GM12878 (cell line): ENCODE results near the gene FFAR1. TPM values are rescaled to one million over a fixed set of nuclear protein-coding genes. Genes with fewer than 3 reads are reported as not detected.

Source experiments
- BHLHE40 ChIP-seq, 2 experiments: fragments of 450-650 bp in 1 of 2; IDR thresholded peaks; 2 replicates each; pipeline ENCODE4 v1.6.1; 2011 to 2017; ENCODE audit warnings: low read depth in 2 of 2, borderline replicate concordance in 1 of 2, improper control_type of control experiment in 1 of 2, low read length in 1 of 2, mild to moderate bottlenecking in 1 of 2
- CREM ChIP-seq: IDR thresholded peaks from 2 replicates; pipeline ENCODE4 v1.6.1; 2014; ENCODE audit warnings: antibody characterized with exemption, low read depth
- EGR1 ChIP-seq, 2 experiments: IDR thresholded peaks; 1 replicate in 1 of 2; 2 replicates in 1 of 2; pipeline ENCODE4 v1.6.1; 2011 to 2012; ENCODE audit warnings: low read depth in 2 of 2, low read length in 2 of 2, borderline replicate concordance in 1 of 2, mild to moderate bottlenecking in 1 of 2, moderate library complexity in 1 of 2
- ETV6 ChIP-seq, 2 experiments: fragments of 450-650 bp in 1 of 2; IDR thresholded peaks in 1 of 2; conservative IDR thresholded peaks in 1 of 2; 2 replicates each; pipeline ENCODE4 v1.6.1; 2014; ENCODE audit warnings: antibody characterized with exemption in 1 of 2, borderline replicate concordance in 1 of 2, low read depth in 1 of 2, mild to moderate bottlenecking in 1 of 2, moderate library complexity in 1 of 2
- FOXK2 ChIP-seq: fragments of 450-650 bp; IDR thresholded peaks from 2 replicates; pipeline ENCODE4 v1.6.1; 2017; ENCODE audit warnings: mild to moderate bottlenecking, moderate library complexity
- IKZF1 ChIP-seq: fragments of 450-650 bp; conservative IDR thresholded peaks from 2 replicates; pipeline ENCODE4 v1.6.1; 2017; ENCODE audit warnings: antibody characterized with exemption, mild to moderate bottlenecking
- JUND ChIP-seq: IDR thresholded peaks from 2 replicates; pipeline ENCODE4 v1.6.1; 2012; ENCODE audit warnings: low read depth, mild to moderate bottlenecking, low read length, improper control_type of control experiment, moderate library complexity
- MTA2 ChIP-seq: fragments of 450-650 bp; IDR thresholded peaks from 2 replicates; pipeline ENCODE4 v1.6.1; 2016; ENCODE audit warnings: low read depth, mild to moderate bottlenecking, moderate library complexity
- NFYB ChIP-seq: IDR thresholded peaks from 2 replicates; pipeline ENCODE4 v1.6.1; 2011; ENCODE audit warnings: low read depth, mild to moderate bottlenecking, low read length, improper control_type of control experiment, moderate library complexity; ENCODE audit not compliant: insufficient read depth
- SMARCA5 ChIP-seq: fragments of 450-650 bp; IDR thresholded peaks from 2 replicates; pipeline ENCODE4 v1.6.1; 2017; ENCODE audit warnings: mild to moderate bottlenecking
- SPI1 ChIP-seq: IDR thresholded peaks from 2 replicates; pipeline ENCODE4 v1.6.1; 2011; ENCODE audit warnings: low read depth, mild to moderate bottlenecking, low read length, moderate library complexity, borderline replicate concordance; ENCODE audit not compliant: insufficient read depth
- TAF1 ChIP-seq: IDR thresholded peaks from 2 replicates; pipeline ENCODE4 v1.6.1; 2011; ENCODE audit warnings: mild to moderate bottlenecking, low read depth, low read length, borderline replicate concordance
- ZBED1 ChIP-seq: IDR thresholded peaks from 2 replicates; pipeline ENCODE4 v1.6.1; 2016; ENCODE audit warnings: borderline replicate concordance
- ZNF207 ChIP-seq: fragments of 450-650 bp; IDR thresholded peaks from 2 replicates; pipeline ENCODE4 v1.6.1; 2014; ENCODE audit warnings: antibody characterized with exemption, mild to moderate bottlenecking, borderline replicate concordance
- ZNF24 ChIP-seq: fragments of 450-650 bp; IDR thresholded peaks from 2 replicates; pipeline ENCODE4 v1.6.1; 2017; ENCODE audit warnings: antibody characterized with exemption, mild to moderate bottlenecking
- ZNF622 ChIP-seq: fragments of 450-650 bp; IDR thresholded peaks from 2 replicates; pipeline ENCODE4 v1.6.1; 2017; ENCODE audit warnings: mild to moderate bottlenecking, inconsistent platforms
- polyA plus RNA-seq, 11 experiments: library from polyadenylated mRNA; depleted of rRNA in 4 of 11; unstranded in 6 of 11; stranded (reverse) in 5 of 11; fragments of >200 nt; fragmentation: Nextera tagmentation in 4 of 11; fragmentation: Illumina TruSeq in 1 of 11; extraction: Ambion mirVana in 4 of 11; extraction: Trizol in 1 of 11; gene quantifications; 1 replicate in 1 of 11; 2 replicates in 10 of 11; pipeline versions ENCODE4 v1.2.1 to v1.2.3, GENCODE V29; 2011 to 2016; ENCODE audit warnings: inconsistent platforms in 2 of 11, missing spikeins in 2 of 11, low read depth in 1 of 11
- total RNA-seq, 4 experiments: library from RNA; depleted of rRNA in 3 of 4; stranded (reverse); fragments of >200 nt in 3 of 4; fragmentation: Illumina TruSeq in 1 of 4; extraction: Trizol in 1 of 4; gene quantifications; 2 replicates each; pipeline versions ENCODE4 v1.2.1 to v1.2.3, GENCODE V29; 2013 to 2021
- TF ChIP-seq, protein P1 (sequence below): fragments of 450-650 bp; IDR thresholded peaks from 2 replicates; pipeline ENCODE4 v1.6.1; 2017; ENCODE audit warnings: antibody characterized with exemption, mild to moderate bottlenecking, moderate library complexity

Gene FFAR1
- total and polyA plus RNA-seq, 10 of the 15 experiments (the other 5 are each of a cell fraction or from before 2014, with no cell fraction given) = 0.05 to 0.62 (median 0.14) TPM; not detected in 2

DNA sequence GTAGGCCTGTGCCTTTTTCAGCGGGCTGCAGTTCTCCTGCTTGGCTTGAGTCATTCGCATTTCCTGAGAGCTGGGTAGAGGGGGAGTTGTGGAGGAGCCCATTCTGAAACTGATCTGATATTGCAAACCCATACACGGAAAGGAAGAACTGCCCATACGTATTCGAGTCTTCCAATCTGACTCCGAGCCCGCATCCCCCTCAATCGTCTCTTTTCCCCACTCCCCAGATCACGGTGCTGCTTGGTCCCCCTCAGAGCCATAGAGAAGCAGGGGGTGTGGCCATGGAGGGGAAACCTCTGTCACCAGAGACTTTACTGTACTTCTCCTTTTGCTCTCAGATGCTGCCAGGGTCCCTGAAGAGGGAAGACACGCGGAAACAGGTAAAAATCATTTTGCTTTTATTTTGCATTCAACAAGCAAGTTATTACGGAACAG lies 18.8 kb upstream of the FFAR1 start, which contains the start of gene CD22 (continued):
- TF ChIP-seq, protein P1, sequence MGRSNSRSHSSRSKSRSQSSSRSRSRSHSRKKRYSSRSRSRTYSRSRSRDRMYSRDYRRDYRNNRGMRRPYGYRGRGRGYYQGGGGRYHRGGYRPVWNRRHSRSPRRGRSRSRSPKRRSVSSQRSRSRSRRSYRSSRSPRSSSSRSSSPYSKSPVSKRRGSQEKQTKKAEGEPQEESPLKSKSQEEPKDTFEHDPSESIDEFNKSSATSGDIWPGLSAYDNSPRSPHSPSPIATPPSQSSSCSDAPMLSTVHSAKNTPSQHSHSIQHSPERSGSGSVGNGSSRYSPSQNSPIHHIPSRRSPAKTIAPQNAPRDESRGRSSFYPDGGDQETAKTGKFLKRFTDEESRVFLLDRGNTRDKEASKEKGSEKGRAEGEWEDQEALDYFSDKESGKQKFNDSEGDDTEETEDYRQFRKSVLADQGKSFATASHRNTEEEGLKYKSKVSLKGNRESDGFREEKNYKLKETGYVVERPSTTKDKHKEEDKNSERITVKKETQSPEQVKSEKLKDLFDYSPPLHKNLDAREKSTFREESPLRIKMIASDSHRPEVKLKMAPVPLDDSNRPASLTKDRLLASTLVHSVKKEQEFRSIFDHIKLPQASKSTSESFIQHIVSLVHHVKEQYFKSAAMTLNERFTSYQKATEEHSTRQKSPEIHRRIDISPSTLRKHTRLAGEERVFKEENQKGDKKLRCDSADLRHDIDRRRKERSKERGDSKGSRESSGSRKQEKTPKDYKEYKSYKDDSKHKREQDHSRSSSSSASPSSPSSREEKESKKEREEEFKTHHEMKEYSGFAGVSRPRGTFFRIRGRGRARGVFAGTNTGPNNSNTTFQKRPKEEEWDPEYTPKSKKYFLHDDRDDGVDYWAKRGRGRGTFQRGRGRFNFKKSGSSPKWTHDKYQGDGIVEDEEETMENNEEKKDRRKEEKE = peak; percentile 71; the same call in 1 of the 2 replicates
- TF ChIP-seq SMARCA5 (0 out of 2 replicates have a peak, but pooled peaks have one; percentile 12), IKZF1 (peak; percentile 58; the same call in 1 of the 2 replicates), ETV6 (conservative IDR thresholded peaks at IDR 0.05 in 1 of 2, IDR thresholded peaks at IDR 0.05 in 1 of 2; ENCODE audit: borderline replicate concordance in 1 of 2, low read depth in 1 of 2) (peak in 1 of 2 experiments; percentile 55; a peak in 2 of 4 replicates), ZBED1 (peak; percentile 64; the same call in 1 of the 2 replicates), JUND (peak; percentile 39; the same call in 1 of the 2 replicates), SPI1 (peak; percentile 71), FOXK2 (no peak; the same call in 1 of the 2 replicates), MTA2 (peak; percentile 57; the same call in 1 of the 2 replicates), ZNF24 (0 out of 2 replicates have a peak, but pooled peaks have one; percentile 22), ZNF207 (0 out of 2 replicates have a peak, but pooled peaks have one; percentile 10), EGR1 (IDR thresholded peaks at IDR 0.05; ENCODE audit: borderline replicate concordance in 1 of 2, low read depth in 2 of 2, low read length in 2 of 2) (0 out of 3 replicates have a peak, but pooled peaks of 1 of the 2 experiments have one; percentile 14), TAF1 (peak; percentile 88), NFYB (0 out of 2 replicates have a peak, but pooled peaks have one; percentile 17), CREM (no peak), ZNF622 (no peak), BHLHE40 (IDR thresholded peaks at IDR 0.05; ENCODE audit: borderline replicate concordance in 1 of 2, low read depth in 2 of 2, low read length in 1 of 2) (peak; percentile 54 to 78; a peak in 3 of 4 replicates)
